IPS-11a (cell line): ENCODE measurements around the gene MGA.

ENCODE experiments used
- H3K4me3 ChIP-seq: one replicate; pipeline ENCODE4 v1.5.1; 2013; ENCODE audit warnings: low read depth, low read length, control low read depth

MGA gene

GRCh38 chr15:41804916-41805666 is 144.9 kb downstream of the MGA start:
- H3K4me3 ChIP-seq: no peak overlapping the region

- no peak overlapping the region for H3K4me3 ChIP-seq
Measured at GRCh38 chr15:41805711-41806110, 145.5 kb downstream of the MGA start.

GRCh38 chr15:41806291-41807181 is 146.3 kb downstream of the MGA start:
- H3K4me3 ChIP-seq: no peak overlapping the region

GRCh38 chr15:41809121-41809520 is 148.9 kb downstream of the MGA start:
- H3K4me3 ChIP-seq: no peak overlapping the region

GRCh38 chr15:41809526-41810220 is 149.5 kb downstream of the MGA start:
- H3K4me3 ChIP-seq: no peak overlapping the region

GRCh38 chr15:41810651-41811431 is 150.6 kb downstream of the MGA start:
- no peak overlapping the region for H3K4me3 ChIP-seq

- H3K4me3 ChIP-seq: no peak overlapping the region
Measured at GRCh38 chr15:41811432-41812195, 151.4 kb downstream of the MGA start.

GRCh38 chr15:41812820-41813375 is 152.7 kb downstream of the MGA start:
- no peak overlapping the region for H3K4me3 ChIP-seq

GRCh38 chr15:41813426-41813825 is 153.2 kb downstream of the MGA start:
- no peak overlapping the region for H3K4me3 ChIP-seq

- no peak overlapping the region for H3K4me3 ChIP-seq
Measured at GRCh38 chr15:41814534-41814933, 154.3 kb downstream of the MGA start.

- no peak overlapping the region for H3K4me3 ChIP-seq
Measured at GRCh38 chr15:41816788-41817187, 156.6 kb downstream of the MGA start.

GRCh38 chr15:41817327-41817726 is 157.1 kb downstream of the MGA start:
- no peak overlapping the region for H3K4me3 ChIP-seq

- H3K4me3 ChIP-seq: no peak overlapping the region
Measured at GRCh38 chr15:41817781-41818180, 157.6 kb downstream of the MGA start.

GRCh38 chr15:41819455-41820050 is 159.3 kb downstream of the MGA start:
- H3K4me3 ChIP-seq: no peak overlapping the region

GRCh38 chr15:41820791-41821423 is 160.7 kb downstream of the MGA start:
- H3K4me3 ChIP-seq: no peak overlapping the region

- H3K4me3 ChIP-seq: no peak overlapping the region
Measured at GRCh38 chr15:41821831-41822230, 161.6 kb downstream of the MGA start.

GRCh38 chr15:41822471-41822870 is 162.3 kb downstream of the MGA start:
- no peak overlapping the region for H3K4me3 ChIP-seq
